A549 (cell line): ENCODE results near the gene CDH26.

Experiments used
- KDM5A ChIP-seq: fragments of 200-600 bp; sonication (generic); IDR thresholded peaks from 2 replicates; pipeline ENCODE4 v1.6.1; 2016; ENCODE audit warnings: antibody characterized with exemption, mild to moderate bottlenecking
- MAZ ChIP-seq: fragments of 150-350 bp; IDR thresholded peaks from 2 replicates; pipeline ENCODE4 v1.6.1; 2014; ENCODE audit warnings: antibody characterized with exemption, low read depth, low read length, borderline replicate concordance
- MYC ChIP-seq: IDR thresholded peaks from 2 replicates; pipeline ENCODE4 v1.6.1; 2012; ENCODE audit warnings: mild to moderate bottlenecking, inconsistent platforms, low read length, improper control_type of control experiment, borderline replicate concordance
- NPAS2 ChIP-seq: fragments of 250-450 bp; sonication (Bioruptor Pico); IDR thresholded peaks from 2 replicates; pipeline ENCODE4 v1.8.0; 2022; ENCODE audit warnings: mild to moderate bottlenecking, moderate library complexity, borderline replicate concordance
- POLR2A ChIP-seq: IDR thresholded peaks from 2 replicates; pipeline ENCODE4 v1.6.1; 2012; ENCODE audit warnings: mild to moderate bottlenecking, low read length
- POLR2AphosphoS2 ChIP-seq: conservative IDR thresholded peaks from 2 replicates; pipeline ENCODE4 v1.6.1; 2012; ENCODE audit warnings: low read length, improper control_type of control experiment, inconsistent platforms
- TF ChIP-seq, protein P1 (sequence below): fragments of >200 bp; sonication (Bioruptor Twin); formaldehyde crosslinking; IDR thresholded peaks from 3 replicates; pipeline ENCODE4 v1.5.1; 2016

GRCh38 chr20:59937150-59937549 lies 21.1 kb upstream of the CDH26 start:
- TF ChIP-seq, protein P1, sequence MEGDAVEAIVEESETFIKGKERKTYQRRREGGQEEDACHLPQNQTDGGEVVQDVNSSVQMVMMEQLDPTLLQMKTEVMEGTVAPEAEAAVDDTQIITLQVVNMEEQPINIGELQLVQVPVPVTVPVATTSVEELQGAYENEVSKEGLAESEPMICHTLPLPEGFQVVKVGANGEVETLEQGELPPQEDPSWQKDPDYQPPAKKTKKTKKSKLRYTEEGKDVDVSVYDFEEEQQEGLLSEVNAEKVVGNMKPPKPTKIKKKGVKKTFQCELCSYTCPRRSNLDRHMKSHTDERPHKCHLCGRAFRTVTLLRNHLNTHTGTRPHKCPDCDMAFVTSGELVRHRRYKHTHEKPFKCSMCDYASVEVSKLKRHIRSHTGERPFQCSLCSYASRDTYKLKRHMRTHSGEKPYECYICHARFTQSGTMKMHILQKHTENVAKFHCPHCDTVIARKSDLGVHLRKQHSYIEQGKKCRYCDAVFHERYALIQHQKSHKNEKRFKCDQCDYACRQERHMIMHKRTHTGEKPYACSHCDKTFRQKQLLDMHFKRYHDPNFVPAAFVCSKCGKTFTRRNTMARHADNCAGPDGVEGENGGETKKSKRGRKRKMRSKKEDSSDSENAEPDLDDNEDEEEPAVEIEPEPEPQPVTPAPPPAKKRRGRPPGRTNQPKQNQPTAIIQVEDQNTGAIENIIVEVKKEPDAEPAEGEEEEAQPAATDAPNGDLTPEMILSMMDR = no peak
- TF ChIP-seq NPAS2 (CRISPR knock-in tag) = no peak
- no peak for TF ChIP-seq POLR2A
- no peak for TF ChIP-seq MAZ
- no peak for TF ChIP-seq POLR2AphosphoS2
- TF ChIP-seq MYC = no peak
- TF ChIP-seq KDM5A = no peak
